ENCODE measurements around the gene WWP2. TPM values are rescaled to one million over a fixed set of nuclear protein-coding genes. Genes with fewer than 3 reads are reported as not detected.

The WWP2 gene
- total RNA-seq, 1 donor from 2014 or later, result 16.9 TPM

DNA sequence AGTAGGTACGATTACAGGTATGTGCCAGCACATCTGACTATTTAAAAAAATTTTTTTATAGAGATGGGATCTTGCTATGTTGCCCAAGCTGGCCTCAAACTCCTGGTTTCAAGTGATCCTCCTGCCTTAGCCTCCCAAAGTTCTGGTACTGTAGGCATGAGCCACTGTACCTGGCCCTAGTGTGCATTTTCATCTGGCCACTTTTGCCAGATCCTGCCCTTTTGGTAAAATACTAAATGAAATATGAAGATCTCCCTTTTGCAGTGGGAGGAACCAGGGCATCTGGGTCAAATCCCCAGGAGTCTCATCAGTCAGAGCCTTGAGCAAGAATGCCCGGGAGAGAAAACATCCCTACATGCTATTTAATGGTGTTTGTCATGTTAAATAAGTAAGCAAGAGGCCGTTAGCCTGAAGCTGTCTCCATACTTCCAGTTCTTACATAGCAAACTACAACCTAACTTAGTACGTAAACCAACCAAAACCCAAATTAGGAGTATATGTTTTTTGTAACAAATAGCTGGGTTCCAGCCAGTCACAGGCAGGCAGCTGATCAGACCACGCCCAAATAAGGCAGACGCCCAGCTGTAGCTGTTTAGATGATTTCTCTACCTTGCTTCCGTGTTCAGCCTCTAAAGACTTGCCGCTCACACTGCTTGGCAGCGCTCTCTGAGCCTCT lies 142.5 kb downstream of the WWP2 start:
- DNase-seq (ENCODE audit: low read depth), result no peak
- no peak overlapping the region for H3K4me3 ChIP-seq (ENCODE audit: low read depth, low read length)
- TF ChIP-seq, protein P1, sequence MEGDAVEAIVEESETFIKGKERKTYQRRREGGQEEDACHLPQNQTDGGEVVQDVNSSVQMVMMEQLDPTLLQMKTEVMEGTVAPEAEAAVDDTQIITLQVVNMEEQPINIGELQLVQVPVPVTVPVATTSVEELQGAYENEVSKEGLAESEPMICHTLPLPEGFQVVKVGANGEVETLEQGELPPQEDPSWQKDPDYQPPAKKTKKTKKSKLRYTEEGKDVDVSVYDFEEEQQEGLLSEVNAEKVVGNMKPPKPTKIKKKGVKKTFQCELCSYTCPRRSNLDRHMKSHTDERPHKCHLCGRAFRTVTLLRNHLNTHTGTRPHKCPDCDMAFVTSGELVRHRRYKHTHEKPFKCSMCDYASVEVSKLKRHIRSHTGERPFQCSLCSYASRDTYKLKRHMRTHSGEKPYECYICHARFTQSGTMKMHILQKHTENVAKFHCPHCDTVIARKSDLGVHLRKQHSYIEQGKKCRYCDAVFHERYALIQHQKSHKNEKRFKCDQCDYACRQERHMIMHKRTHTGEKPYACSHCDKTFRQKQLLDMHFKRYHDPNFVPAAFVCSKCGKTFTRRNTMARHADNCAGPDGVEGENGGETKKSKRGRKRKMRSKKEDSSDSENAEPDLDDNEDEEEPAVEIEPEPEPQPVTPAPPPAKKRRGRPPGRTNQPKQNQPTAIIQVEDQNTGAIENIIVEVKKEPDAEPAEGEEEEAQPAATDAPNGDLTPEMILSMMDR (conservative IDR thresholded peaks at IDR 0.05; ENCODE audit: low read depth, low read length), result no peak

DNA sequence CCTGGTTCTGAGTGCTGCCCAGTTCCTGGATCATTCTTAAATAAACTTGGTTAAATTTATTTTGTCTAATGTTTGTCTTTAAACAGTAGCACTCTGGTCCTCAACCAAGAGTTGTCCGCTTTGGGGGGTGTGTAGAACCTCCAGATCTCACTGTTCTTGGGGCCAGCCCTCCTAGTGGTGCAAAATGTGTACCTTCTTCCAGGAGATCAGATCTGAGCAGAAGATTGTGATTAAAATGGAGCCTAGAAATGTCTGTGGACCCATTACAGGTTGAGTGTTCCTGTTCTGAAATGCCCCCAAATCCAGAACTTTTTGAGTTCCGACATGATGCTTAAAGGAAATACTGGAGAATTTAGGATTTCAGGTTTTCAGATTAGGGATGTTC lies 143.0 kb downstream of the WWP2 start:
- TF ChIP-seq, protein P1 (conservative IDR thresholded peaks at IDR 0.05; ENCODE audit: low read depth, low read length), result no peak
- no peak overlapping the region for H3K4me3 ChIP-seq (ENCODE audit: low read depth, low read length)
- DNase-seq (ENCODE audit: low read depth), result no peak

DNA sequence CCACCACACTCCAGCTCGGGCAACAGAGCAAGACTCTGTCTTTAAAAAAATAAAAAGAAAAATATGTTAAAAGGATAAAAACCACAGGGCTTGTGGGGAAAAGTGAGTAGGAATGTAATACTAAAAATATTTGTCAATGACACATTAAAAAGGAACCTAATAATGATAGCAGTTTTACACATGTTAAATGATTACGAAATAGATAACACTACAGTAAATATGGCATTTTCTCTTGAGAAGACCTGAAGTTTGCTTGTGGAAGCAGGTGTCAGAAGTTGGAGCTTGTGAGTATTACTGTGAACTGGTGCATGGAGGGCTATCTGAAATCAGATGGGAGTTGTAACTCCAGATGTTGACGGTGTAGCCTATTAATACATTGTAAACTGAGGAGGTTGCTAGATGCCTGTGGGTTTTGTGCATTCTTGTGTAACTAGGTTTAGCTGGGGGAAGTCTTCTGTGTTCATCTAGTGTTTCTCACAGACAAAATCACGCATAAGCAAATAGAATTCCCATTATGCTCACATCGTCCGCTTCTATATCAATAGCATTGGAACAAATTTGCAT lies 144.8 kb downstream of the WWP2 start:
- no peak overlapping the region for H3K4me3 ChIP-seq (ENCODE audit: low read depth, low read length)
- no peak for DNase-seq (ENCODE audit: low read depth)
- TF ChIP-seq, protein P1 (conservative IDR thresholded peaks at IDR 0.05; ENCODE audit: low read depth, low read length), result no peak

DNA sequence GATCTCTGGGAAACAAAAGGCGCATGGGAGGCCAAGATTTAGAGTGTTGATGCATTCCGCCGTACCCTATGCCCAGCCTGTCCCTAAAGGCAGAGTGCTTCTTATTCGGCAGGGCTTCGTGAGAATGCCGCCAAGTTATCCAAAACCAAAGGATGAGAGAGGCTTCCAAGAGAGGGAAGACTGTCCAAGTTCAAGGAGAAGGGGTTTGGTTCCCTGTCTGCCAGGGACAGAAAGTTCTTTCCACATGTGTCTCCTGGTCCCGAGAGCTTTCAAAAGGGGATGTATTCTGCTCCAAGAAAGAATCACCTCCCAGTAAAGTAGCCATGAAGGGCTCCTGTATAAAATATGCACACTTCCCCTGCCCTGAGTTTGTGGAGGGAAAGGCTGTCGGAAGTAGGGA lies 146.9 kb downstream of the WWP2 start:
- TF ChIP-seq, protein P1 (conservative IDR thresholded peaks at IDR 0.05; ENCODE audit: low read depth, low read length), result no peak
- DNase-seq (ENCODE audit: low read depth), result no peak
- no peak overlapping the region for H3K4me3 ChIP-seq (ENCODE audit: low read depth, low read length)

DNA sequence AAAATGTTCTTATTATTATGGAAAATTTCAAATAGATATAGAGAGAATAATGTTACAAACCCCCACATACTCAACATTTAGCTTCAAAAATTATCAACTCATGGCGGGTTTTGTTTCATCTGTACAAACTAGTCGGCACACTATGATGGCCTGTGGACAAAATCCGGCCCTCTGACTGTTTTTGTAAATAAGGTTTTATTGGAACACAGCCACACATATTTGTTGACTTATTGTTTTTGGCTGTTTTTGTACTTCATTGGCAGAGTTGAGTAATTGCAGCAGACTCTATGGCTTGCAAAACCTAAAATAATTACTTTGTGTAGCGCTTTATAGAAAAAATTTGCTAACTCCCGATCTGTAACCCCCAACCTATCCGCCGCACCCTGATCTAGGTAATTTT lies 147.6 kb downstream of the WWP2 start:
- TF ChIP-seq, protein P1 (conservative IDR thresholded peaks at IDR 0.05; ENCODE audit: low read depth, low read length), result no peak
- DNase-seq (ENCODE audit: low read depth), result no peak
- H3K4me3 ChIP-seq (ENCODE audit: low read depth, low read length), result no peak overlapping the region

DNA sequence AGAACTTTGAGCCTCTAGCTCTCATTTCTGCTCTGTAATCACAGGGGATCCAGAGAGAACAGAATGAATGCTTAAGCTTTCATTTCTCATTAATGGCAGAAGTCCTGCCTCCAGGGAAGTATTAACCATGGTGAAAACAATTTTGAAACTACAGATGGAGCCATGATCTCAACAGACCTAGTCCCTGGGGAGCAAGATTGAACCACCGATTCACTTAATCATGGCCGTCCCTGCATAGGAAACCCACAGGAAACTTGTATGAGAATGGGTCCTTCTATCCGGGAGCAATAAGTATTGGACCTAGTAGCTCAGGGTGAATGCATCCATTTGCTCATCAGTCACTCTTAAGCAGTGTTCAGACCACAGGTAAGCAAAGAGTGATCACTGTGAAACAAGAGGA lies 148.8 kb downstream of the WWP2 start:
- H3K4me3 ChIP-seq (ENCODE audit: low read depth, low read length), result no peak overlapping the region
- no peak for DNase-seq (ENCODE audit: low read depth)
- TF ChIP-seq, protein P1 (conservative IDR thresholded peaks at IDR 0.05; ENCODE audit: low read depth, low read length), result no peak

DNA sequence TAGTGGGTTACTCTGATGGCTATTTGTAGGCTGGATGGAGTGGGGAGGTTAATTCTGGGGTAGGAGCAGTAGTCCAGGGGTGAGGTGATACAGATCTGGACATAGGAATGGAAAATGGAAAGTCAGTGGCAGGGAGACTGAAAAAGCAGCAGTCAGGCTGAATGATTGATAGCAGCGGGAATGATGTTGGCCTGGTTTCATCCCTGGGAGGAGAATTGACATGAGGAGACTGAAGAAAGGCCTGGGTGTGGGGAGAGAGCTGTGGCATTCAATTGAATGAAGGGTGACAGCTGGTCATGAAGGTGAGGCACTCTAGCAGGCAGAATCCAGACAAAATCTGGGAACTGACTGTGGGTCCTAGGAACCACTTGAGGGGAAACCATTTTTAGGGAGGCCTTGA lies 154.3 kb downstream of the WWP2 start:
- H3K4me3 ChIP-seq (ENCODE audit: low read depth, low read length), result no peak overlapping the region
- TF ChIP-seq, protein P1 (conservative IDR thresholded peaks at IDR 0.05; ENCODE audit: low read depth, low read length), result no peak
- no peak for DNase-seq (ENCODE audit: low read depth)

Measured in epithelial cell of proximal tubule (primary cell).